Nephron (organoid): ENCODE data around the gene ASGR1.
A peak's percentile ranks its signal among the peaks of the same experiment; 100 is the strongest.
"Not testable (repeated sequence)": the region's sequence is repeated elsewhere in the genome, so short reads cannot be mapped to it uniquely, and the experiment has no call there.

Source experiments
- H3K27ac Mint-ChIP-seq, 3 experiments: 2 replicates each; pipeline ENCODE4 v1.8.0; 2020; ENCODE audit warnings: mixed read lengths in 3 of 3, mild to moderate bottlenecking in 2 of 3, moderate library complexity in 1 of 3
- H3K27me3 Mint-ChIP-seq: 2 replicates; pipeline ENCODE4 v1.8.0; 2021; ENCODE audit warnings: low read depth, mild to moderate bottlenecking, moderate library complexity, mixed read lengths
- H3K36me3 Mint-ChIP-seq: 2 replicates; pipeline ENCODE4 v1.8.0; 2020; ENCODE audit warnings: low read depth, mixed read lengths
- H3K4me1 Mint-ChIP-seq: 2 replicates; pipeline ENCODE4 v1.8.0; 2020; ENCODE audit warnings: mixed read lengths
- H3K4me3 Mint-ChIP-seq, 3 experiments: 2 replicates each; pipeline ENCODE4 v1.8.0; 2020; ENCODE audit warnings: mild to moderate bottlenecking in 3 of 3, mixed read lengths in 3 of 3, moderate library complexity in 2 of 3
- H3K9me3 Mint-ChIP-seq: 2 replicates; pipeline ENCODE4 v1.8.0; 2020; ENCODE audit warnings: mixed read lengths
- TF ChIP-seq, protein P1 (sequence below), 3 experiments: fragments of 200-600 bp; sonication (generic); IDR thresholded peaks; one replicate each; pipeline ENCODE4 v1.5.0; 2021; ENCODE audit warnings: antibody characterized with exemption in 3 of 3; ENCODE audit not compliant: unreplicated experiment in 3 of 3

Gene ASGR1

DNA sequence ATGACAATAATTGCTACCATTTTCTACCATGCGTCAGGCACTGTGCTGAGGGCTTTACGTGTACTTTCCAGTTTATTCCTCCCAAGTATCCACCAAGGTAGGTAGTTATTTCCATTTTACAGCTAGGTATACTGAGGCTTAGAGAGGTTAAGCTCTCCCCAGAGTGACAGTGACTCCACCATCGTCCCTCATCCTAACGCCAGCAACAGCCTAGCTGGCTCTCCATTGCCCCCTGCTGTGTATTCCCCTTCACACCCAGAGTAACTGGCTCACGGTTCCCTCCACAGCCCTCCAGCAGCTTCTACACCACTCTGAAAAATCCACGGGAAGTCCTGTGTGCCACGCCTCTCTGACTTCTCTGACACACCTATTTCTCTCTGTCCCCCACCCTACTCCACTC lies 7.1 kb upstream of the ASGR1 start:
- no peak overlapping the region for H3K27ac Mint-ChIP-seq
- H3K27me3 Mint-ChIP-seq = no peaks in the 10 kb centered on the region
- TF ChIP-seq, protein P1, sequence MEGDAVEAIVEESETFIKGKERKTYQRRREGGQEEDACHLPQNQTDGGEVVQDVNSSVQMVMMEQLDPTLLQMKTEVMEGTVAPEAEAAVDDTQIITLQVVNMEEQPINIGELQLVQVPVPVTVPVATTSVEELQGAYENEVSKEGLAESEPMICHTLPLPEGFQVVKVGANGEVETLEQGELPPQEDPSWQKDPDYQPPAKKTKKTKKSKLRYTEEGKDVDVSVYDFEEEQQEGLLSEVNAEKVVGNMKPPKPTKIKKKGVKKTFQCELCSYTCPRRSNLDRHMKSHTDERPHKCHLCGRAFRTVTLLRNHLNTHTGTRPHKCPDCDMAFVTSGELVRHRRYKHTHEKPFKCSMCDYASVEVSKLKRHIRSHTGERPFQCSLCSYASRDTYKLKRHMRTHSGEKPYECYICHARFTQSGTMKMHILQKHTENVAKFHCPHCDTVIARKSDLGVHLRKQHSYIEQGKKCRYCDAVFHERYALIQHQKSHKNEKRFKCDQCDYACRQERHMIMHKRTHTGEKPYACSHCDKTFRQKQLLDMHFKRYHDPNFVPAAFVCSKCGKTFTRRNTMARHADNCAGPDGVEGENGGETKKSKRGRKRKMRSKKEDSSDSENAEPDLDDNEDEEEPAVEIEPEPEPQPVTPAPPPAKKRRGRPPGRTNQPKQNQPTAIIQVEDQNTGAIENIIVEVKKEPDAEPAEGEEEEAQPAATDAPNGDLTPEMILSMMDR (IDR thresholded peaks at IDR 0.05; ENCODE audit: unreplicated experiment in 3 of 3) = no peak
- H3K9me3 Mint-ChIP-seq = no peaks in the 10 kb centered on the region
- H3K36me3 Mint-ChIP-seq = peaks cover 22% of the 10 kb centered on the region
- H3K4me1 Mint-ChIP-seq = no peaks in the 10 kb centered on the region
- H3K4me3 Mint-ChIP-seq = no peak overlapping the region

DNA sequence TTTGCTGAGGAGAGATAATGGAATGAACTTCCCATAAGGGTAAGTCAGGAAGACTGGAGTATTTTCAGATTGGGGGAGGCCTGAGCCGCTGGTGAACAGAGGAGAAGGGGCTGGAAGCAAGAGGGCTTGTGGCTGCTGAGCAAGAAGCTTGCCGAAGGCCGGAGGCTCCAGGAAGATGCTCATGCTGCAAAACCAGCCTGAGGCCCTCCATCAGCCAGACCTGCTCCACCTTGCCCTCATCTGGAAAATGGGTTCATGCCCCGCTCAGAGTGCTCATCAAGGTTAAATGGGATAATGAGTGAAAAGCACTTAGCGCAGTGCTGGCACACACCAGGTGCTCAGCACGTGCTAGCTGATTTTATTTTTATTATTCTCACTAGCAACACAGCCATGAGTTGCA lies 5.5 kb upstream of the ASGR1 start:
- Mint-ChIP-seq H3K9me3 (no peaks in the 10 kb centered on the region), H3K4me1 (no peaks in the 10 kb centered on the region), H3K4me3 (no peak overlapping the region), H3K27ac (no peak overlapping the region), H3K27me3 (no peaks in the 10 kb centered on the region), H3K36me3 (peaks cover 16% of the 10 kb centered on the region)
- TF ChIP-seq, protein P1 (IDR thresholded peaks at IDR 0.05; ENCODE audit: unreplicated experiment in 3 of 3) = no peak

DNA sequence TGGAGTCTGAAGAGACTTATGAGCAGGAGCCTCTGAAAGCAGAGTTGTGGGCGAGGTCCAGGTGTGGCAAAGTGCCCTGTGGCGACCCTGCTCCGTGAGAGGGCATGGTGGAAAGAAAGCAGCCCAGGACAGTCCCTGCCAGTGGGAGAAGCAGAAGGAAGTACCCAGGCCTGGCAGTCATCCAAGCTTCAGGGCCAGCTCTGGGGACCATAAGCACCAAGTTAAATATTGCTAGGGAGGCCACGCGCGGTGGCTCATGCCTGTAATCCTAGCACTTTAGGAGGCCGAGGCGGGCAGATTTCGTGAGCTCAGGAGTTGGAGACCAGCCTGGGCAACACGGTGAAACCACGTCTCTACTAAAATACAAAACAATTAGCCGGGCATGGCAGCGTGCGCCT lies 4.9 kb upstream of the ASGR1 start:
- H3K27me3 Mint-ChIP-seq = no peaks in the 10 kb centered on the region
- H3K36me3 Mint-ChIP-seq = peaks cover 12% of the 10 kb centered on the region
- no peak overlapping the region for H3K4me3 Mint-ChIP-seq
- H3K9me3 Mint-ChIP-seq = no peaks in the 10 kb centered on the region
- TF ChIP-seq, protein P1 (IDR thresholded peaks at IDR 0.05; ENCODE audit: unreplicated experiment in 3 of 3) = no peak
- no peak overlapping the region for H3K27ac Mint-ChIP-seq
- H3K4me1 Mint-ChIP-seq = no peaks in the 10 kb centered on the region

DNA sequence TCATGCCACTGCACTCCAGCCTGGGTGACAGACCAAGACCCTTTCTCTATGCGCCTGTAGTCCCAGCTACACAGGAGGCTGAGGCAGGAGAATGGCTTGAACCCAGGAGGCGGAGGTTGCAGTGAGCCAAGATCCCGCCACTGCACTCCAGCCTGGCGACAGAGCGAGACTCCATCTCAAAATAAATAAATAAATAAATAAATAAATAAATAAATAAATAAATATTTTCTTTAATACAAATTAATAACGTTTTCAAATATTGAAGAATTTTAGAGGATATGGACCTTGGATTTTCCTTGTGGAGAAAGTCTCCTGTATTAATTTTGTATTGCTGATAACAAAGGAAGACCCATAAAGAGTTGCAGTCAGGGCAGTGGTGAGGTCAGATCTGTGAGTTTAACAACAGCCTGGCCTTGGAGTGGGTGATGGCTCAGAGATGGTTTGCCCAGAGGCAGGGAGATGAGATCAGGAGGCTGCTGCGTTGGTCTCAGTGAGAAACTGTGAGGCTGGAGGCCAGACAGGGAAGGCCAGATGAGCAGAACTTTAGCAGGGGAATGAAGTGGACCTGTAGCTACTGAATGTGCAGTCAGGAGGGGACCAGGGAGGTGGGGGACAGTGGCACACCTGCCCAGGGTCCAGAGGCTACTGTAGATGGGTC lies 4.4 kb upstream of the ASGR1 start:
- TF ChIP-seq, protein P1 (IDR thresholded peaks at IDR 0.05; ENCODE audit: unreplicated experiment in 3 of 3) = no peak
- Mint-ChIP-seq H3K27me3 (no peaks in the 10 kb centered on the region), H3K4me1 (no peaks in the 10 kb centered on the region), H3K27ac (peak overlapping the region in 1 of 3 experiments; percentile 41), H3K36me3 (peaks cover 9% of the 10 kb centered on the region), H3K9me3 (no peaks in the 10 kb centered on the region), H3K4me3 (no peak overlapping the region)

DNA sequence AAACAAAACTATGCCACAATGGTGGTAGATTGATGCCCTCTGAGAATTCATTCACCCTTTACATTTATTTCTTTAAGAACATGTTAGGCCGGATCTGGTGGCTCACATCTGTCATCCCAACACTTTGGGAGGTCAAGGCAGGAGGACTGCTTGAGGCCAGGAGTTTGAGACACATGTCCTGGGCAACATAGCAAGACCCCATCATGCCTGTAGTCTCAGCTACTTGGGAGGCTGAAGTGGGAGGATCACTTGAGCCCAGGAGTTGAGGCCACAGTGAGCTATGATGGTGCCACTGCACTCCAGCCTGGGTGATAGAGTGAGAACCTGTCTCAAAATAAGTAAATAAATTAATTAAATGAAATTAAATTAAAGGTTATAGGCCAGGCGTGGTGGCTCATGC lies 2.9 kb upstream of the ASGR1 start:
- not testable (repeated sequence) for H3K4me1 Mint-ChIP-seq, H3K9me3 Mint-ChIP-seq, H3K27me3 Mint-ChIP-seq, H3K36me3 Mint-ChIP-seq, H3K27ac Mint-ChIP-seq, H3K4me3 Mint-ChIP-seq

DNA sequence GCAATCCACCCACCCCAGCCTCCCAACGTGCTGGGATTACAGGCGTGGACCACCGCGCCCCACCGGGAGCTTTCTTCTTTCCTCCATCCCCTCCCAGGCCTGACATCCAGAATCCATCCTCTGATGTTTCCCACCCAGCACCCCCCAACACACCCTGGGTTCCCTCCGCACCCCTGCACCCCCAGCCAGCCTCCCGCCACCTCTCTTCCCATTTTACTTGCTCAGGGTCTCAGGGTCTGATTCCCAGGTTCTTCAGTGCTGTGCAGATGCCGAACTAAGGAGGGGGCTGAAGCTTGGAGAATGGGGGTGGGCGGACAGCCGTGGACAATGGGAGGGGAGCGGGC lies 225 bp downstream of the ASGR1 start:
- peak overlapping the region in 2 of 3 experiments; percentile 45 to 59 for H3K4me3 Mint-ChIP-seq

More for the DNA sequence above, 225 bp downstream of the ASGR1 start:
- no peaks in the 10 kb centered on the region for H3K36me3 Mint-ChIP-seq
- H3K27ac Mint-ChIP-seq = no peak overlapping the region
- no peaks in the 10 kb centered on the region for H3K9me3 Mint-ChIP-seq
- TF ChIP-seq, protein P1 (IDR thresholded peaks at IDR 0.05; ENCODE audit: unreplicated experiment in 3 of 3) = no peak
- H3K4me1 Mint-ChIP-seq = no peaks in the 10 kb centered on the region
- H3K27me3 Mint-ChIP-seq = no peaks in the 10 kb centered on the region
